HG02642 (cell line): ENCODE data around the gene GON7.
"Not testable (repeated sequence)": the region's sequence is repeated elsewhere in the genome, so short reads cannot be mapped to it uniquely, and the experiment has no call there.

ENCODE experiments used
- ATAC-seq: cut with Tn5 transposase; IDR thresholded peaks from one replicate; pipeline ENCODE4 v1.9.1; 2021; ENCODE audit warnings: mild to moderate bottlenecking; ENCODE audit not compliant: unreplicated experiment, poor library complexity

The GON7 gene

DNA sequence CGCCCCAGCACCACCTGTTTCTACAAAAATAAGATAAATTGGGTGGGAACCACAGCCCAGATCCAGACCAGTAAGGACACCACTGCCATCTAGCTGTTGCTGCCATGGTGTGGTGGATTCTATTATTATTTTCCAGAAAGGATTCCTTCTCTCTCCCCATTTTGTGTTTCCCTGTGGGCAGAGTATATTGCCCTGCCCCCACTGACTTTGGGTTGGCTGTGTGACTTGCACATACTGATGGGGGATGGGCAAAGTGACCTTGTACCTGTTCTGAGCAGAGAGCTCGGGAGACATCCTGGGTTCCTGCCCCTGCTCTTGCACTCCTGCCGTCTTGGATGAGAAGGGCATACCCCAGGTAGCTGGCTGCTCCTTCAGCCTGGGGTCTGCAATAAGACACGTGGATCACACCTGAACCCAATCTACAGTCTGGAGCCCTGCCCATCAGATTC is 46.5 kb downstream of the GON7 start:
- ATAC-seq, result no peak

DNA sequence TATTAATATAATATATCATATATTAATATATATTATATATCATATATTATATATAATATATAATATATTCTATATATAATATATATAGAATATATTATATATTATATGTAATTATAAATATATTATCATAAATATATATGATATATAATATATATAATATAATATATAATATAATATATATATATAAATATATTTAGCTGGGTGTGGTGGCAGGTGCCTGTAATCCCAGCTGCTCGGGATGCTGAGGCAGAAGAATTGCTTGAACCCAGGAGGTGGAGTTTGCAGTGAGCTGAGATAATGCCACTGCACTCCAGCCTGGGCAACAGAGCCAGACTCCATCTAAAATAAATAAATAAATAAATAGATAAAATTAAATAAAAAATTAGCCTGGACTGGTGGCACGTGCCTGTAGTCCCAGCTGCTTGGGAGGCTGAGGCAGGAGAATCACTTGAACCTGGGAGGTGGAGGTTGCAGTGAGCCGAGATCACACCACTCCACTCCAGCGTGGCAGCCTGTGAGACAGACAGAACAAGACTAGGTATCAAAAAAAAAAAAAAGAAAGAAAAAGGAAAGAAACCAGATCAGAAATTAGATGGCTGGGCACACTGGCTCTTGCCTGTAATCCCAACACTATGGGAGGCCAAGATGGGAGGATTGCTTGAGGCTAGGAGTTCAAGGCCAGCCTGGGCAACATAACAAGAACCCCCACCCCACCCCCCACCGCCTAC is 47.1 kb downstream of the GON7 start:
- ATAC-seq, result not testable (repeated sequence)

DNA sequence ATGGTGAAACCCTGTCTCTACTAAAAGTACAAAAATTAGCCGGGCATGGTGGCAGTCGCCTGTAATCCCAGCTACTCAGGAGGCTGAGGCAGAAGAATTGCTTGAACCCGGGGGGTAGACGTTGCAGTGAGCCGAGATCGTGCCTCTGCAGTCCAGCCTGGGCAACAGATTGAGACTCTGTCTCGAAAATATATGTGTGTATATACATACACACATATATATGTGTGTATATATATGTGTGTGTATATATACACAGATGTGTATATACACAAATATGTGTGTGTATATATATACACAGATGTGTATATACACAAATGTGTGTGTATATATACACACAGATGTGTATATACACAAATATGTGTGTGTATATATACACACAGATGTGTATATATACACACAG is 48.5 kb downstream of the GON7 start:
- not testable (repeated sequence) for ATAC-seq

DNA sequence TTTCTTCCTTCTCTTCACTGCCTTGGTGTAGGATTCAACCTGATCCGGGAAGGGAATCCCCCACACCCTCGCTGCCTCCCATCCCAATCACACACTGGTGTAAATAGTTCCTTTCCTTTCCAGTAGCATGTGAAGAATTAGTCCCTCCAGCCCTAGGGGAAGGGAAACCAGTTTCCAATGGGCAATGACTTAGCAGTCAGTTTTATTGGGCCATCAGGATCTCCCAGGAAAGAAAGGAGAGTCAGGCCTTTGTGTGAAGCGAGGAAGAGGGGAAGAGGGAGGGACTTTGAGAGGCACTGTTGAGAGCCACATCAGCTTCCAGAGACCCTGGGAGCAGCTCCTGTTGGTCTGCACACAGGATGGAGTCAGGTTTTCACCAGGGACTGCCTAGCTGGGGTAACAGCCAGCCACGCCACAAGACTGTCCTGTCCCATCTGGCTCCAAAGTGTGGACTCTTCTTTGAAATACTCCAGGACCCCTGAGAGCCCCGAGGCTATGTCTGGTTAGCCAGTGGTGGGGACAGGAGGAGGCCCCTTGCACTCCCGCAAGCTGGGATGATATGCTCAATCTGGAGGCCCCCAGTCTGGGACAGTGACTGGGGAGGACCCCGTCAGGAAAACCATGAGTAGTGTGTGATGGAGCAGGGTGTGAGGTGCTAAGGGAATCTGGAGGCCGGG is 50.0 kb downstream of the GON7 start:
- no peak for ATAC-seq

DNA sequence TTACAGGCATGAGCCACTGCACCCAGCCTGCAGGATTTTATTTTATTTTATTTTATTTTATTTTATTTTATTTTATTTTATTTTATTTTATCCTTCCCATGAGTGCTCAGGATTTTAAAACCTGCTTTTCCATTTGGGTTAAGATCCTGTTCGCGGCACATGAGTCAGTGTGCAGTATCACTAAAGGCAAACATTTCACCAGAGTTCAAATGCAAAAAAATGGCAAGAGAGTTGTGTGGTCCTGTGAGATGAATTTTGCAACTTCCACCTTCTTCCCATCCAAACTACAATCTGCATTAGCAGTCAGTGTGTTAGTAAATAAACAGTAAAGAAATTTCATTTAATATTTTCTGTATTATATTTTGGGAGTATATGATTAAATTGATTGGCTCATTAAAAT is 51.2 kb downstream of the GON7 start:
- ATAC-seq, result no peak

DNA sequence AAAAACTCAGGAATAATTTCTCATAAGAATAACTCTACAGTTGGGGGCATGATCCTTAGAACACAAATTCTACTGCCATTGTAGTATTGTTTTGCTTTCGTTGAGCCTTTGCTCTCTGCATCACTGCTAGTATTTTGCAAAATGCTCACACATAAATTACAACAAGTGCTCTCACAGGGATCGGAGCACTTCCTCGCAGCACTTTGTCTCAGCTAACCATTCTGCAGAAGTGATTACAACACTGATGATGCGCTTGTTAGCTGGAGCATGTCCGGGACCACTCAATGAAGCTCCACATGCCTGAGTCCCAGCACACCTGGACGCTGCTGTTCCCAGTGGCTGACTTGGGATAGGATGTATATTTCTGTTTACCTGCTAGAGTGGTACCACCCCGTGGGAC is 53.7 kb downstream of the GON7 start:
- ATAC-seq, result no peak
